HL-60/S4 (cell line): ENCODE data around the gene GAS7.

ENCODE experiments used
- in situ Hi-C: fragments of 300-500 bp; cut with MboI; formaldehyde crosslinking; loops from 2 replicates; pipeline ENCODE4 v1.14.3; 2022; ENCODE audit warnings: low sequenced_read_pairs

Gene GAS7

GRCh38 chr17:9924735-9925191, 273.6 kb downstream of the GAS7 start:
- in situ Hi-C loops, result loop anchor here (25.0 kb wide), 1 partner anchor 688 kb away; no protein-coding TSS in a partner anchor

- in situ Hi-C loops, result loop anchor here (25.0 kb wide), 1 partner anchor 690 kb away; no protein-coding TSS in a partner anchor
Observed at GRCh38 chr17:9922012-9922848, 276.2 kb downstream of the GAS7 start.

- in situ Hi-C loops, result loop anchor here (25.0 kb wide), 1 partner anchor 691 kb away; no protein-coding TSS in a partner anchor
Observed at GRCh38 chr17:9921216-9921615, 277.2 kb downstream of the GAS7 start.

GRCh38 chr17:9918804-9919352, 279.5 kb downstream of the GAS7 start:
- in situ Hi-C loops, result loop anchor here (25.0 kb wide), 1 partner anchor 693 kb away; no protein-coding TSS in a partner anchor

GRCh38 chr17:9918352-9918751, 280.1 kb downstream of the GAS7 start:
- in situ Hi-C loops, result loop anchor here (25.0 kb wide), 1 partner anchor 694 kb away; no protein-coding TSS in a partner anchor

GRCh38 chr17:9917801-9918200, 280.6 kb downstream of the GAS7 start:
- in situ Hi-C loops, result loop anchor here (25.0 kb wide), 1 partner anchor 694 kb away; no protein-coding TSS in a partner anchor

GRCh38 chr17:9917131-9917530, 281.3 kb downstream of the GAS7 start:
- in situ Hi-C loops, result loop anchor here (25.0 kb wide), 1 partner anchor 695 kb away; no protein-coding TSS in a partner anchor

GRCh38 chr17:9916108-9916507, 282.3 kb downstream of the GAS7 start:
- in situ Hi-C loops, result loop anchor here (25.0 kb wide), 1 partner anchor 696 kb away; no protein-coding TSS in a partner anchor

- in situ Hi-C loops, result loop anchor here (25.0 kb wide), 1 partner anchor 699 kb away; no protein-coding TSS in a partner anchor
Observed at GRCh38 chr17:9913476-9913875, 284.9 kb downstream of the GAS7 start.

- in situ Hi-C loops, result loop anchor here (25.0 kb wide), 1 partner anchor 700 kb away; no protein-coding TSS in a partner anchor
Observed at GRCh38 chr17:9912121-9913099, 286.0 kb downstream of the GAS7 start.

- in situ Hi-C loops, result loop anchor here (25.0 kb wide), 1 partner anchor 701 kb away; no protein-coding TSS in a partner anchor
Observed at GRCh38 chr17:9911089-9911488, 287.3 kb downstream of the GAS7 start.

- in situ Hi-C loops, result loop anchor here (25.0 kb wide), 1 partner anchor 704 kb away; no protein-coding TSS in a partner anchor
Observed at GRCh38 chr17:9908649-9909042, 289.8 kb downstream of the GAS7 start.

GRCh38 chr17:9907883-9908648, 290.3 kb downstream of the GAS7 start:
- in situ Hi-C loops, result loop anchor here (25.0 kb wide), 1 partner anchor 704 kb away; no protein-coding TSS in a partner anchor

- in situ Hi-C loops, result loop anchor here (25.0 kb wide), 1 partner anchor 705 kb away; no protein-coding TSS in a partner anchor
Observed at GRCh38 chr17:9907131-9907530, 291.3 kb downstream of the GAS7 start.

- in situ Hi-C loops, result loop anchor here (25.0 kb wide), 1 partner anchor 706 kb away; no protein-coding TSS in a partner anchor
Observed at GRCh38 chr17:9906616-9907015, 291.8 kb downstream of the GAS7 start.

GRCh38 chr17:9905902-9906301, 292.5 kb downstream of the GAS7 start:
- in situ Hi-C loops, result loop anchor here (25.0 kb wide), 1 partner anchor 706 kb away; no protein-coding TSS in a partner anchor

GRCh38 chr17:9905078-9905415, 293.4 kb downstream of the GAS7 start, which contains the start of gene RCVRN:
Gene RCVRN, minus strand, starts transcription at chr17:9905271. Its CDS starts 91 bp downstream, at chr17:9905180.
- in situ Hi-C loops, result loop anchor here (25.0 kb wide), 1 partner anchor 707 kb away; no protein-coding TSS in a partner anchor

- in situ Hi-C loops, result loop anchor here (25.0 kb wide), 1 partner anchor 708 kb away; no protein-coding TSS in a partner anchor
Observed at GRCh38 chr17:9904277-9905077, 293.9 kb downstream of the GAS7 start.
